NCI-H1092 treated with DMSO at 0.1 percent for 48 hours (cell line): ENCODE measurements around the gene AOPEP.

ENCODE experiments used
- DNase-seq: peaks from one replicate; lab custom pipeline; 2025; lab: John Stamatoyannopoulos, UW

The AOPEP gene

GRCh38 chr9:95115104-95115503 is 388.6 kb downstream of the AOPEP start:
- DNase-seq: no peak

GRCh38 chr9:95116002-95116807 is 389.7 kb downstream of the AOPEP start:
- no peak for DNase-seq

- DNase-seq: no peak
Measured at GRCh38 chr9:95116808-95117204, 390.3 kb downstream of the AOPEP start.

GRCh38 chr9:95118596-95118995 is 392.1 kb downstream of the AOPEP start:
- DNase-seq: no peak

GRCh38 chr9:95120781-95121370 is 394.4 kb downstream of the AOPEP start:
- no peak for DNase-seq

GRCh38 chr9:95124582-95125367 is 398.3 kb downstream of the AOPEP start:
- no peak for DNase-seq

- no peak for DNase-seq
Measured at GRCh38 chr9:95125652-95126051, 399.2 kb downstream of the AOPEP start.

- DNase-seq: no peak
Measured at GRCh38 chr9:95126739-95127138, 400.2 kb downstream of the AOPEP start.

GRCh38 chr9:95127249-95128176 is 401.0 kb downstream of the AOPEP start:
- peak; percentile 42 for DNase-seq

GRCh38 chr9:95128177-95128524 is 401.7 kb downstream of the AOPEP start:
- DNase-seq: no peak

- peak; percentile 62 for DNase-seq
Measured at GRCh38 chr9:95129476-95130291, 403.2 kb downstream of the AOPEP start.

GRCh38 chr9:95130484-95130883 is 404.0 kb downstream of the AOPEP start:
- peak; percentile 39 for DNase-seq

- DNase-seq: peak; percentile 58
Measured at GRCh38 chr9:95131023-95131943, 404.8 kb downstream of the AOPEP start.

GRCh38 chr9:95132366-95133324 is 406.1 kb downstream of the AOPEP start:
- DNase-seq: no peak

- no peak for DNase-seq
Measured at GRCh38 chr9:95133325-95133705, 406.8 kb downstream of the AOPEP start.

GRCh38 chr9:95134457-95134881 is 408.0 kb downstream of the AOPEP start:
- no peak for DNase-seq

GRCh38 chr9:95135756-95136155 is 409.3 kb downstream of the AOPEP start:
- no peak for DNase-seq
